Mucosa of descending colon (tissue), 3 donors: ENCODE data around the gene RAB8A. TPM values are rescaled to one million over a fixed set of nuclear protein-coding genes. Genes with fewer than 3 reads are reported as not detected.

Experiments
- ATAC-seq: fragments of 200-7000 bp; cut with Tn5 transposase; one replicate; pipeline ENCODE4 v1.9.1; 2020; ENCODE audit warnings: mild to moderate bottlenecking, moderate library complexity
- DNase-seq, 3 donors: peaks; one replicate each; pipeline ENCODE4 v3.0.0-alpha.2; 2020
- H3K36me3 ChIP-seq: fragments of 200-600 bp; one replicate; pipeline ENCODE4 v1.8.0; 2021; ENCODE audit warnings: low read depth, mild to moderate bottlenecking
- H3K4me1 ChIP-seq: fragments of 200-600 bp; one replicate; pipeline ENCODE4 v1.8.0; 2021; ENCODE audit warnings: low read depth, mild to moderate bottlenecking
- H3K4me3 ChIP-seq: fragments of 200-600 bp; one replicate; pipeline ENCODE4 v1.8.0; 2021; ENCODE audit warnings: mild to moderate bottlenecking
- H3K9me3 ChIP-seq: fragments of 200-600 bp; one replicate; pipeline ENCODE4 v1.8.0; 2021; ENCODE audit warnings: mild to moderate bottlenecking
- CTCF ChIP-seq: fragments of 200-600 bp; IDR thresholded peaks from one replicate; pipeline ENCODE4 v1.8.0; 2022; ENCODE audit warnings: antibody characterized with exemption, mild to moderate bottlenecking
- intact Hi-C, 2 donors: fragments of 100-400 bp; cut with DNase I in 1 of 2; cut with micrococcal nuclease in 1 of 2; formaldehyde crosslinking; loops; one replicate each; pipeline versions ENCODE4 v1.11.0 to v1.11.1; 2022; cut with DNase I, micrococcal nuclease
- long read RNA-seq, 2 donors: library from polyadenylated mRNA; unstranded; transcript quantifications; one replicate each; pipeline ENCODE4 v2.0.0, GENCODE V29; 2019 to 2021
- total RNA-seq, 3 donors: library from RNA; stranded (reverse); fragmentation: NEBNext Ultra II Directional in 2 of 3; extraction: Animal tissue kit (Norgen Biotek cat#: 25700) in 2 of 3; gene quantifications; one replicate each; pipeline versions ENCODE4 v1.2.1 to v1.2.4, GENCODE V29; 2021 to 2023
- donor health status: DM: no; HTN: no; CAD: no; lungs with moderate emphysema.
- donor health status: DM: no; HTN: no; CAD: no.
- donor health status: DM: no; HTN: yes; CAD: no.

RAB8A gene
- total RNA-seq = 100 to 1,000 TPM in 2 of 3 donors, 10 to 100 TPM in 1; 85.5 to 129 (median 119) TPM
- long read RNA-seq, donor 1, transcript RAB8A-201 (8 exons, 2,827 nt) = major isoform, 80 of 95 reads
- long read RNA-seq, donor 1, partial matches to known transcripts = 3 of 95 reads
- long read RNA-seq, donor 1, other reads (novel, unspliced or antisense) = 9 of 95 reads
- long read RNA-seq, donor 2, transcript RAB8A-201 (8 exons, 2,827 nt) = major isoform, 158 of 168 reads
- long read RNA-seq, donor 2, partial matches to known transcripts = 4 of 168 reads
- long read RNA-seq, donor 2, other reads (novel, unspliced or antisense) = 5 of 168 reads

DNA sequence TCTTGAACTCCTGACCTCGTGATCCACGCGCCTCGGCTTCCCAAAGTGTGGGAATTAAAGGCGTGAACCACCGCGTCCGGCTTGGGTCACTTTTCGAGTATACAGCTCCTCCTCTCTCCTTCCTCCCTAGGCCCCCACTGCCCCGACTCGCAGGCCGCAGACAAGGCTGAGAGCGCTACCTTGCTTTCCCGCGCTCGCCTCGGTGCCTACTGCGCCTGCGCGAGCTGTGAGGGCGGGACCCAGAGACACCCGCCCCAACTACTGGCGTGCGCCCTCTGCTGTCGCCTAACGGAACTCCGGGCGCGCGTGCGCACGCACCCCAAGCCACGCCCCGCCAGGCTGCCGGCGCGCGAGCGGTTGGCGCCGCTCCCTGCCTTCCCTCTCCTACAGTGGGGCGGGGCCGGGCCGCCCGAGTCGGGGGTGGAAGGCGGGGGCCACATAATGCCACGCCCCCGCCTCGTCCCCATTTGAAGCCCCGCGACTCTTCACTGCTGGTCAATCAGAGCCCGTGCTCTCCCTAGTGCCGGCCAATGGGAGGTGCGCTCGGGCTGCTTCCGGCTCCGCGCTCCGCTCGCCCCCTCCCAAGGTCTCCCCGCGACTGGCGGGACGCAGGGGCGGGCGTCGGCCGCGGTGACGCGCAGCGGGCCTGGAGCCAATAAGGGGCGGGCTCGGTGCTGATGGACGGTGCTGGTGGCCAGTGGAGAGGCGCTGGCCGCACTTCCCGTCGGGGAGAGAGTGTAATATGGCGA lies at the start of gene RAB8A:
Gene RAB8A (plus strand): TSS at position 730 of the 749 bp plus-strand sequence. CDS start 13 bp downstream, at position 743.
- intact Hi-C loops = loop anchor here in 1 of 2 donors (10.0 kb wide), 1 partner anchor 47 kb away; no protein-coding TSS in a partner anchor
- peak; percentile 99 for TF ChIP-seq CTCF
- no peaks in the 10 kb centered on the region for H3K9me3 ChIP-seq
- peaks cover 5% of the 10 kb centered on the region for H3K36me3 ChIP-seq
- DNase-seq = peak; percentile 99 to 100 (median 100)
- peak; percentile 95 for ATAC-seq
- H3K4me1 ChIP-seq = peaks cover 32% of the 10 kb centered on the region
- peak within 1 kb of the TSS; percentile 63 for H3K4me3 ChIP-seq

GRCh38 chr19:16061943-16062342 lies 49.7 kb upstream of the RAB8A start:
- no peak for DNase-seq
- Histone ChIP-seq H3K9me3 (peaks cover 10% of the 10 kb centered on the region), H3K4me3 (no peak overlapping the region), H3K4me1 (peaks cover 5% of the 10 kb centered on the region), H3K36me3 (no peaks in the 10 kb centered on the region)
- ATAC-seq = no peak
- no peak for TF ChIP-seq CTCF
- intact Hi-C loops = loop anchor here in 1 of 2 donors (10.0 kb wide), 1 partner anchor 53 kb away; the partner anchor contains the start of gene RAB8A

GRCh38 chr19:16062789-16063188 lies 48.9 kb upstream of the RAB8A start:
- Histone ChIP-seq H3K36me3 (no peaks in the 10 kb centered on the region), H3K4me3 (no peak overlapping the region), H3K9me3 (peaks cover 10% of the 10 kb centered on the region), H3K4me1 (peaks cover 9% of the 10 kb centered on the region)
- peak; percentile 85 for TF ChIP-seq CTCF
- ATAC-seq (peak; percentile 55), DNase-seq (peak; percentile 64 to 83 (median 78))
- intact Hi-C loops = loop anchor here in 1 of 2 donors (10.0 kb wide), 1 partner anchor 52 kb away; the partner anchor contains the start of gene RAB8A

GRCh38 chr19:16064209-16064889 lies 47.3 kb upstream of the RAB8A start:
- TF ChIP-seq CTCF = no peak
- H3K36me3 ChIP-seq = no peaks in the 10 kb centered on the region
- no peak for ATAC-seq
- peaks cover 9% of the 10 kb centered on the region for H3K4me1 ChIP-seq
- intact Hi-C loops = loop anchor here in 1 of 2 donors (10.0 kb wide), 1 partner anchor 50 kb away; the partner anchor contains the start of gene RAB8A
- H3K9me3 ChIP-seq = peaks cover 10% of the 10 kb centered on the region
- DNase-seq = no peak
- no peak overlapping the region for H3K4me3 ChIP-seq

DNA sequence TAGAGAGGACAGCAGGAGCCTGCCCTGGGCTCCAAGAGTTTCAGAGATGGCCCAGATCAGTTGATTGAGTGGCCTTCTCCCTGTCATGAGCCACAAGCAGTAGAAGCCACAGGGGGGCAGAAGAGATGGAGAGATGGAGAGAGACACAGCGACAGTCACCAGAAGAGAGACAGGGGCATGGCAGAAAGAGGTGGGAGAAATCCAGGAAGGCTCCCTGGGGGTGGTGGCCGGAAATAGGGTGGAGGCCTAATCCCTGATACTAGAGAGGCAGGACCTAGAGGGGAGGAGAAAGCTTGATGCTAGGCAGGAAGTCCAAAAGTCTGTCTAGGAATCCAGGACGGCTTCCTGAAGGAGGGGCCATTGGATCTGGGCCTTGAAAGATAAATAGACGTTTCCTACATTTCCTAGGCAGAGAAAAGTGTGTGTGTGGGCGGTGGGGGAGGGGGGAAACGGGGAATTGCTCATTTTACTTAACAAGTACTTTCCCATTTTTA lies 45.0 kb upstream of the RAB8A start:
- H3K4me1 ChIP-seq = peaks cover 23% of the 10 kb centered on the region
- DNase-seq (peak in 2 of 3 donors; percentile 79 to 83), ATAC-seq (peak; percentile 57)
- H3K36me3 ChIP-seq = no peaks in the 10 kb centered on the region
- intact Hi-C loops = loop anchor here in 1 of 2 donors (10.0 kb wide), 1 partner anchor 48 kb away; the partner anchor contains the start of gene RAB8A
- H3K9me3 ChIP-seq = no peaks in the 10 kb centered on the region
- no peak for TF ChIP-seq CTCF
- H3K4me3 ChIP-seq = no peak overlapping the region
